BE2C (cell line): Measurements from ENCODE around the gene FSTL4.

Experiments
- DNase-seq: peaks from one replicate; pipeline ENCODE4 v3.0.0-alpha.2; 2020
- H3K27me3 ChIP-seq: fragments of 250-450 bp; sonication (Bioruptor Pico); 2 replicates; pipeline ENCODE4 v1.5.1; 2020; ENCODE audit warnings: mild to moderate bottlenecking
- H3K36me3 ChIP-seq: fragments of 250-450 bp; sonication (Bioruptor Pico); 2 replicates; pipeline ENCODE4 v1.5.1; 2020; ENCODE audit warnings: mild to moderate bottlenecking
- H3K4me1 ChIP-seq: fragments of 250-450 bp; sonication (Bioruptor Pico); 2 replicates; pipeline ENCODE4 v1.5.1; 2020
- H3K4me3 ChIP-seq: 2 replicates; pipeline ENCODE4 v1.5.1; 2011; ENCODE audit warnings: low read depth, low read length
- H3K9me3 ChIP-seq: fragments of 250-450 bp; sonication (Bioruptor Pico); 2 replicates; pipeline ENCODE4 v1.5.1; 2020
- TF ChIP-seq, protein P1 (sequence below): IDR thresholded peaks from 2 replicates; pipeline ENCODE4 v1.5.1; 2012; ENCODE audit warnings: mild to moderate bottlenecking, low read depth, low read length

The FSTL4 gene

DNA sequence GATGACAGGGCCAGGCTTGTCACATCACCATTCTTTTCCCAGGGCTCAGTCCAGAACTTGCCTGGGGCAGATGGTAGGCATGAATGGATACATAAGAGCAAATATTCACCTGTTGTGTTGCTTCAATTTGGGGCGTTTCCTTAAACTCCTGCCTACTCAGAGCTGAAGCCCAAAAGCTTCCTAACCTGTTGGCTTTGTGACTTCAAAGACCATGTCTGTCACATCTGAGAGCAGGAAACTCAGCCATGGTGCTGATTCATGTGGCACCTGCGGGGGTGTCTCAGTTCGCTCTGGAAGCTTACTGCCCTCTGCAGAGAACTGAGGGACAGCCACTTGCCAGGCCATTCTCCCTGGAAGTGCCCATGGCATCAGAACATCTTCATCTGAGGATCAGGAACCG lies 313.9 kb downstream of the FSTL4 start:
- TF ChIP-seq, protein P1, sequence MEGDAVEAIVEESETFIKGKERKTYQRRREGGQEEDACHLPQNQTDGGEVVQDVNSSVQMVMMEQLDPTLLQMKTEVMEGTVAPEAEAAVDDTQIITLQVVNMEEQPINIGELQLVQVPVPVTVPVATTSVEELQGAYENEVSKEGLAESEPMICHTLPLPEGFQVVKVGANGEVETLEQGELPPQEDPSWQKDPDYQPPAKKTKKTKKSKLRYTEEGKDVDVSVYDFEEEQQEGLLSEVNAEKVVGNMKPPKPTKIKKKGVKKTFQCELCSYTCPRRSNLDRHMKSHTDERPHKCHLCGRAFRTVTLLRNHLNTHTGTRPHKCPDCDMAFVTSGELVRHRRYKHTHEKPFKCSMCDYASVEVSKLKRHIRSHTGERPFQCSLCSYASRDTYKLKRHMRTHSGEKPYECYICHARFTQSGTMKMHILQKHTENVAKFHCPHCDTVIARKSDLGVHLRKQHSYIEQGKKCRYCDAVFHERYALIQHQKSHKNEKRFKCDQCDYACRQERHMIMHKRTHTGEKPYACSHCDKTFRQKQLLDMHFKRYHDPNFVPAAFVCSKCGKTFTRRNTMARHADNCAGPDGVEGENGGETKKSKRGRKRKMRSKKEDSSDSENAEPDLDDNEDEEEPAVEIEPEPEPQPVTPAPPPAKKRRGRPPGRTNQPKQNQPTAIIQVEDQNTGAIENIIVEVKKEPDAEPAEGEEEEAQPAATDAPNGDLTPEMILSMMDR = no peak
- Histone ChIP-seq H3K27me3 (no peaks in the 10 kb centered on the region), H3K36me3 (no peaks in the 10 kb centered on the region), H3K4me1 (no peaks in the 10 kb centered on the region), H3K4me3 (no peak overlapping the region), H3K9me3 (no peaks in the 10 kb centered on the region)
- no peak for DNase-seq

- H3K4me3 ChIP-seq = no peak overlapping the region
- TF ChIP-seq, protein P1 = no peak
- no peaks in the 10 kb centered on the region for H3K36me3 ChIP-seq
- H3K9me3 ChIP-seq = no peaks in the 10 kb centered on the region
- H3K4me1 ChIP-seq = no peaks in the 10 kb centered on the region
- no peaks in the 10 kb centered on the region for H3K27me3 ChIP-seq
- no peak for DNase-seq
Measured at GRCh38 chr5:133297293-133297692, 315.0 kb downstream of the FSTL4 start.

DNA sequence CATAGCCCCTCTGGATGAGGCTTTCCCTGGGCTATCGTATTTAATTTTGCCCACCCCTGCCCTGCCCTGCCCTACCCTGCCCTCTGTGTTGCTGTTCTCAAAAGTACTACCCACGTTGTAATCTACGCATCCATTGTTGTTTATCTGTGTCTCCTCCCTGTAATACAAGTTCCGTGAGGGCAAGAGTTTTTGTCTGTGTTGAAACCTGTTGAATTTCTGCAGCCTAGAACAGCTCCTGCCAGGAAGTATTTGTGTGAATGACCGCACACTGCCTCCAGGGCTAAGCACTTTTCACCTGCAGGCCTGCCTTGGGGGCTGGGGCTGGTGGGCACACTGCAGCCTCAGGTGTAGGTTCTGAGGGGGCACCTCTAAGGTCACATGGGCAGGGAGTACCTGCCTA lies 315.7 kb downstream of the FSTL4 start:
- Histone ChIP-seq H3K27me3 (no peaks in the 10 kb centered on the region), H3K4me1 (no peaks in the 10 kb centered on the region), H3K4me3 (no peak overlapping the region), H3K9me3 (no peaks in the 10 kb centered on the region), H3K36me3 (no peaks in the 10 kb centered on the region)
- DNase-seq = no peak
- TF ChIP-seq, protein P1 = no peak

GRCh38 chr5:133295520-133295919 lies 316.8 kb downstream of the FSTL4 start:
- Histone ChIP-seq H3K4me3 (no peak overlapping the region), H3K36me3 (no peaks in the 10 kb centered on the region), H3K9me3 (no peaks in the 10 kb centered on the region), H3K27me3 (no peaks in the 10 kb centered on the region), H3K4me1 (no peaks in the 10 kb centered on the region)
- DNase-seq = no peak
- TF ChIP-seq, protein P1 = no peak

DNA sequence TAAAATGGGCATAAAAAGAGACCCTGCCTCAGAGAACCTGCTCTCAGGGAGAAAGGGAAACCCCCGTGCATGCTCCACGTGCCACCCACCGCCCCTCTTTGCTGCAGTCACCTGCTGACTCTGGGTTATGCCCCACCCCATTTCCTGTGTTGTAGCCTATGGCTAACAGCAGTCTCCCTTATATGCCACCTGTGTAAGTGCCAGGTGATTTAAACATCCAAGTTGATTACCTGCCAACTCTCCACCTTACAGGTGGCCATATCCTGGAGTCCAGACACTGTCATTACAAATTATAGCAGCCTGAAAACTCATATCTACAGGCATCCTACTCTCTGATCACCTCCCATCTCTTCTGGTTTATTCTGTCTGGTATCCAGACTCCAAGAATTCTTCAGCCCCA lies 318.0 kb downstream of the FSTL4 start:
- TF ChIP-seq, protein P1 = no peak
- Histone ChIP-seq H3K9me3 (no peaks in the 10 kb centered on the region), H3K4me1 (peaks cover 6% of the 10 kb centered on the region), H3K4me3 (no peak overlapping the region), H3K27me3 (no peaks in the 10 kb centered on the region), H3K36me3 (no peaks in the 10 kb centered on the region)
- DNase-seq = no peak

DNA sequence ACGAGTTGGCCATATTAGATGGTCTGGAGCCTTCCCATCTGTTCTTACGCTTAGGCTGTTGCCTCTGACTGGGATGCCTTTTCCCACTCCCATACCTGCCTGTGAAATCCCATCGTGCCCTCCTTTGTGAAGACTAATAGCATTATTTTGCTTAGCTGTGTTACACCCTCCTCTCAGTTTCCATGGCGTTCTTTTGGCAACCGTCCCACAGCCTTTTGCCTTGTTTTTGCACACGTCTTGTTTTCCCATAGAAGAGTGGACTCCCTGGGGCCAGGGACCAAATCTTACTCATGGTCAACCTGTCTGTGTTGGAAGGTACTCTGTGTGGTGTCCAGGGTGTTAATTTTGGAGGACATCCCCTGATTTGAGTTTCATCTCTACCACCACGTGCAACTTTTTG lies 318.4 kb downstream of the FSTL4 start:
- no peaks in the 10 kb centered on the region for H3K27me3 ChIP-seq

More for the DNA sequence above, 318.4 kb downstream of the FSTL4 start:
- no peak for DNase-seq
- H3K4me1 ChIP-seq = peaks cover 6% of the 10 kb centered on the region
- H3K4me3 ChIP-seq = no peak overlapping the region
- TF ChIP-seq, protein P1 = no peak
- H3K36me3 ChIP-seq = no peaks in the 10 kb centered on the region
- no peaks in the 10 kb centered on the region for H3K9me3 ChIP-seq
